Effector CD4-positive, alpha-beta T cell (primary cell): Measurements from ENCODE around the gene TMEM108.

Source experiments
- DNase-seq: peaks from one replicate; pipeline ENCODE4 v3.0.0-alpha.2; 2020

TMEM108 gene

DNA sequence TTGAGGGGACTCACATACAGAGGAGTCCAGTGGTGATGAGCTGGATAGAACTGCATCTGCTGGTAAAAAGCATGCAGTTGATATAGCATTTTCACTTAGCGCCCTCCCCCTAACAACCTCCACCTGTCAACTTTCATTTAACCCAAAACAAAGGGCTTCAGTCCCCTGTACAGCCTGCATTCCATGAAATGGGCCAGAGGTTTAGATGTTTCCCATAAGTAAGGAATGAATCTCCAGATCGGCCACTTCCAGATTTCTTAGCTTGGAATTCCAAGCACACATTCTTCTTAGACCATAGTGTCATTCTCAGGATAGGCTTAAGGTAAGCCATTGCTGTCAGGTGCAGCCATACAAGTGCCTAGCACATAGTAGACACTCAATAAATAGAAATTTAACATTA is 328.7 kb downstream of the TMEM108 start:
- no peak for DNase-seq

DNA sequence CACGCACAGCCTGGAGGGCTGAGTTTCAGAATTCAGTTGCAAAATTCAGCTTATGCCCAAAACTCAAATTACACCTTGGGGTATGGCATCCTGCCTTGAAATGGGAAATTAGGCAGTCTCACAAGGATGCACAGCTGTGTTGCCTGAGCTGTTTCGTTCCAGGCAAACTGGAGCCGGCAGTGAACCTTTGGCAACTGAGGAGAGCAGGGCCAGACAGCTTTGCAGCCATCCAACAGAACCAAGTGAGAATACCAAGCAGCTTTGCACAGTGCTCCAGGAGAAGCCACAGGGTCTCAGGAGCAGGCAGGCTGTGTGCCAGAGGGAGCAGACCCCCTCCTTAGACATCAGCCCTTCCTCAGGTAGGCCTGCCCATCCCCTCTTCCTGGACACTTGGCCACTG is 329.2 kb downstream of the TMEM108 start:
- no peak for DNase-seq

DNA sequence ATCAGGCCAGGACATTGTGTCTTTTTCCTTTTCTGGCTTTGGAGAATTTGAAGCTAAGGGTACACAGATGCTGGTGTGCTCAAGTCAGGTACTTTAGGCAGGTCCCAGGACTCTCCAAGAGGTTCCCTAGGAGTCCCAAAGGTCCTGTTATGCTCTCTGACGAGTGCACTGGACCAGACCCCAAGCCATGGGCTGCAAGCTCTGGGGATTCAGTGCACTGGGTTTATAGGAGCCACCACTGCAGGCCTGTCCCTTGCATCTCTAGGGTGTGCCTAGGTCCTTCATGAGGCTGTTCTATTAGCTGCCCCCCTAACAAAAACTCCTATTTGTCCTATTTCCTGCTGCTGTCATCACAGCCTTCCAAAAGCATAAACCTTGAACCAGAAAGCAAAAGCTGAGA is 329.8 kb downstream of the TMEM108 start:
- no peak for DNase-seq

DNA sequence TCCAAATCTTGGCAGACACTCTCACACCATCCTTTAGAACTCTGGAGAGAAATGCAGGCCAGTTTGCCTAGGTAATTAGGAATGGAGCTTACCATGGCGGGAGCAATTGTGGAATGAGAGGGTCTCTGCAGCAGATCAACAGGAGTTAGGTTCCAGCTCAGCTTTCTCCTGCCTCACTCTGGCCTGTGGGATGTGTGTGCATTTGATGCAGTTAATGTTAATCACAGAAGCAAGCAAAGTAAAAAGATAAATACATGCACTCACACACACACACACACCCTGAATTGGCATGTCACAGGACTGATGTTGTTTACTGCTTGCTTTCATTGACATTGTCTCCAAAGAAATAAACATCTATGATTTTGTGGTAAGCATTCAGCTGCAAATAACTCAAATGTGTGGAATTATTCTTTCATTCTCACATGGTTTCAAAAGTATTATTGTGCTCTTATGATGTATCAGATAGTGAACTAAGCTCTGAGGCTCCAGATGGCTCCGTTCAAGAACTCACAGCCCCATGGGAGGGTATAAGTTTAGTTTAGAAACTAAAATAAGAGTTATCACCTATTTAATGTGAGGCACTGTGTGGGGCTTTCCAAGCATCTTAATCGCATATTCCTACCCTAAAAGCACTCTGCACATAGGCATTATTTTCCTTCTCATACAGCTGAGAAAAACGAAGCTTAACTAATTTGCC is 330.3 kb downstream of the TMEM108 start:
- no peak for DNase-seq

DNA sequence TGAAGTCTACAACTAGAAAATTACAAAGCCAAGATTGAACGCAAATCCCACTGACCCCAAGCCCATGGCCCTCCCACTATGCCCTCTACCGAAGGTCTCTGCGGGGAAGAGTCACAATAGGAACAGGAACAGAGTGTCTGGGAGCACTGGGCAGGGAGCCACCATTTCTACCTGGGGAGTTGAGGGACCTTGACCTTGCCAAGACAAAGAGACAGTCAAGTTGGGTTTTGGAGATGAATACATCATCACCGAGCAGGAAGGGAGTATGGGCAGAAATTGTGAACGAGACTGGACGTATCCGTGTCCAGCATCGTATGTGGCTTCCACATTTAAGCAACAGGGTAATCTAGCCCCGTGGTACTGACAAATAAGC is 330.9 kb downstream of the TMEM108 start:
- DNase-seq = no peak

DNA sequence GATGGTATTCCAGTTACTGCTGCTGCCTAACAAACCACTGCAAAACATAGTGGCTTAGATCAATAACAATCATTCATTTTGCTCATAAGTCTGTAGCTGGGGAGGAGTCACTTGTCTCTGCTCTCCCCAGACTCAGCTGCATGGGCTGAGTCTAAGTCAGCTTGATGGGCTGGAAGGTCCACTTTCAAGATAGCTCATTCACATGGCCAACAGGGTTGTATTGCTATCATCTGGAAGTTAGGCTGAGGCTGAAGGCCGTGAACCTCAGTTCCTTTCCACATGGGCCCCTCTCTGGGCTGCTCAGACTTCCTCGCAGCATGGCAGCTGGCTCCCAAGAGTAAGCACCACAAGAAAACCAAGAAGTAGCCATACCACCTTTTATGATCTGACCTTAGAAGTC is 333.0 kb downstream of the TMEM108 start:
- no peak for DNase-seq

DNA sequence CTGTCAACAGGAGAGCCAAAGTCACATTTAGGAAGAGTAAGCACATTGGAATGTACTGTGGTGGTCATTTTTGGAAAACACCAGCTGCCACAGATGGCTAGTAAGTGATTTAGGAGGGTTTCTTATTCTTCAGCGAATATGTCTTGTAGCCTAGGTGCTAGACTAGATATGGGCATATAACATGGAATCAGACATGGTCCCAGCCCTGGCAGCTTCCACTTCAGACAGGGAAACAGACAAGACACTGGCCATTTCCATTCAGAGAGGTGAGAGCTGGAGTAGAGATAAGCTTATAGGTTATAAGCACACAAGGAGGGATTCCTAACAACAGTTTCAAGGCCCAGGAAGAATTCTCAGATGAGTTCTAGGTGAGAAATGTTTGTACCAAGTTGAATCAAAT is 333.5 kb downstream of the TMEM108 start:
- no peak for DNase-seq

DNA sequence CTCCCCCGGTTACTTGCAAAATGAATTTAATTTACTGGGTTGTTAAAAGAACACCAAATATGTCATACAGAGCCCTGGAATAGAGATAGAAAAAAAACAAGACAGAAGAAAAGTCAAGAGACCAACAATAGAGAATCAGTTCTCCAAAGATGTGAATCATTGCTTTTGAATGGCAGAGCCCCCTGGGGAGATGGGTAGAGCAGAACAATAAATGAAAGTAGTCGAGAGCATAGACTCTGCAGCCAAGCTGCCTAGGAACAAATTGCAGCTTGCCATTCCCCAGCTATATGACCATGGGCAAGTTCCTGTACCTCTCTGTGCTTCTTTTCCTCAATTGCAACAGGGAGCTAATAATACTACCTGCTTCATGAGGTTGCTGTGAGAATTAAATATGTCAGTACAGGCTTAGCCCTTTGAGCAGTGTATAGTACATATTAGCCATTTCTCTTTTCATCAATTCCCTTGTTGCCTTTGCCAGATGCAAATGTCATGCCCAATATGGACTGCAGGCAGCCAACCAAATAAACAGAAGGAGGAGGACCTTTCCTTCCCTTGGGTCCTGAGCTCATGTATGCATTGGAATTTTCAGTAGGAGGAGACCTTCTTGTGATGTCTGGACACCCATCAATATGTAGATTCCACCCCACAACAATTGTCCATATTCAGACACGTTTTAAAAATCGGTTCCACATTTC is 336.7 kb downstream of the TMEM108 start:
- no peak for DNase-seq

DNA sequence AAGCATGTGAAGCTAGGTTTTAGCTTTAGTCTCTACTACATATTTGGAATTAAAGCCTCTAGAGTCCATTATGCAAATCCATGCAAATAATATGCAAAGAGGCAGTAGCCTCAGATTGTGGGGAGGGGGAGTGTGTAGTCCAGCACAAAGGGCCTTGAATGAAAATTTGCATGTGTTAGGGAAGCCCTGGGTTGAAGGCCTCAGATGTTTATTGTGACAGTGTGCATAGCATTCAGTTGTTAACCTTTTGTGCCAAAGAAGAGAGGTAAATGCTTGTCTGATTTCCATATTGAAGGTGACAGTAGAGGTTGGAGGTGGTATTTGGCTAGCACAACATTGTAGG is 337.2 kb downstream of the TMEM108 start:
- DNase-seq = no peak

DNA sequence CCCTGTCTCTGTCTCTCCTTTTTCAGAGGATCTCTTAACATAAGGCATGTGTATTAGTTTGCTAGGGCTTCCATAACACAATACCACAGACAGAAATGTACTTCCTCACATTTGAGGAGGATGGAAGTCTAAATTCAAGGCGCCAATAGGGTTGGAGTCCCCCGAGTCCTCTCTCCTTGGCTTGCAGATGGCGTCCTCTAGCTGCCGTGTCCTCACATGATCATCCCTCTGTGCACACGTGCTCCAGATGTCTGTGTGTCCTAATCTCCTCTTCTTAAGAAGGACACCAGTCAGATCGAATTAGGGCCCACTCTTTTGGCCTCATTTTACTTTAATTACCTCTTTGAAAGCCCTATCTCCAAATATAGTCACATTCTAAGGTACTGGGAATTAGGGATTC is 338.6 kb downstream of the TMEM108 start:
- DNase-seq = no peak

DNA sequence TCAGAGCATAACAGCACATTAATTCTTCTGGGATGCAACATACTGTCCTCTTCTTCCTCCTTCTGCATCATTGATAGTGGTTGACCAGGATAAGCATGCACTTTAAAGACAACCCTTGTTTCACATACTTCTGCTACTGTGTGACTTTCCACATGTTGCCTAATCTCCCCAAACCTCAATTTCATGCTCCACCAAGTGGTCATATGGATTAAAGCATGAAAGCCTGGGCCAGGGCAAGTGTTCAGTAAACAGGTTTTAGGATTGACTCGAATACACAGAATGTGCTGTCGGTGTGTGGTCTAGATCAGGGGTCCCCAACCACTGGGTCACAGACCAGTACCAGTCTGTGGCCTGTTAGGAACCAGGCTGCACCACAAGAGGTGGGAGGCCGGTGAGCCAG is 339.2 kb downstream of the TMEM108 start:
- DNase-seq = no peak

DNA sequence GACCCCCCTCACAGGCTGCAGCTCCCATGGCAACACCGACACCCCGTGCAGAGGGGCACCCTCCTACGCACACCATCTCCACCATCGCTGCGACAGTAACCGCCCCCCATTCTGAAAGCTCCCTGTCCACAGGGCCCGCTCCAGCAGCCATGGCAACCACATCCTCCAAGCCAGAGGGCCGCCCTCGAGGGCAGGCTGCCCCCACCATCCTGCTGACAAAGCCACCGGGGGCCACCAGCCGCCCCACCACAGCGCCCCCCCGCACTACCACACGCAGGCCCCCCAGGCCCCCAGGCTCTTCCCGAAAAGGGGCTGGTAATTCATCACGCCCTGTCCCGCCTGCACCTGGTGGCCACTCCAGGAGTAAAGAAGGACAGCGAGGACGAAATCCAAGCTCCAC is 341.7 kb downstream of the TMEM108 start:
- no peak for DNase-seq

DNA sequence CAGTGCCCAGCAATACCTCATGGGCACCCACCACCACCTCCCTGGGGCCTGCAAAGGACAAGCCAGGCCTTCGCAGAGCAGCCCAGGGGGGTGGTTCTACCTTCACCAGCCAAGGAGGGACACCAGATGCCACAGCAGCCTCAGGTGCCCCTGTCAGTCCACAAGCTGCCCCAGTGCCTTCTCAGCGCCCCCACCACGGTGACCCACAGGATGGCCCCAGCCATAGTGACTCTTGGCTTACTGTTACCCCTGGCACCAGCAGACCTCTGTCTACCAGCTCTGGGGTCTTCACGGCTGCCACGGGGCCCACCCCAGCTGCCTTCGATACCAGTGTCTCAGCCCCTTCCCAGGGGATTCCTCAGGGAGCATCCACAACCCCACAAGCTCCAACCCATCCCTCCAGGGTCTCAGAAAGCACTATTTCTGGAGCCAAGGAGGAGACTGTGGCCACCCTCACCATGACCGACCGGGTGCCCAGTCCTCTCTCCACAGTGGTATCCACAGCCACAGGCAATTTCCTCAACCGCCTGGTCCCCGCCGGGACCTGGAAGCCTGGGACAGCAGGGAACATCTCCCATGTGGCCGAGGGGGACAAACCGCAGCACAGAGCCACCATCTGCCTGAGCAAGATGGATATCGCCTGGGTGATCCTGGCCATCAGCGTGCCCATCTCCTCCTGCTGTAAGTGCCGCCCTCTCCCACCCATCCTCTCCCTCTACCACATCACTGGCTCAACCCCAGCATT is 342.5 kb downstream of the TMEM108 start:
- no peak for DNase-seq

DNA sequence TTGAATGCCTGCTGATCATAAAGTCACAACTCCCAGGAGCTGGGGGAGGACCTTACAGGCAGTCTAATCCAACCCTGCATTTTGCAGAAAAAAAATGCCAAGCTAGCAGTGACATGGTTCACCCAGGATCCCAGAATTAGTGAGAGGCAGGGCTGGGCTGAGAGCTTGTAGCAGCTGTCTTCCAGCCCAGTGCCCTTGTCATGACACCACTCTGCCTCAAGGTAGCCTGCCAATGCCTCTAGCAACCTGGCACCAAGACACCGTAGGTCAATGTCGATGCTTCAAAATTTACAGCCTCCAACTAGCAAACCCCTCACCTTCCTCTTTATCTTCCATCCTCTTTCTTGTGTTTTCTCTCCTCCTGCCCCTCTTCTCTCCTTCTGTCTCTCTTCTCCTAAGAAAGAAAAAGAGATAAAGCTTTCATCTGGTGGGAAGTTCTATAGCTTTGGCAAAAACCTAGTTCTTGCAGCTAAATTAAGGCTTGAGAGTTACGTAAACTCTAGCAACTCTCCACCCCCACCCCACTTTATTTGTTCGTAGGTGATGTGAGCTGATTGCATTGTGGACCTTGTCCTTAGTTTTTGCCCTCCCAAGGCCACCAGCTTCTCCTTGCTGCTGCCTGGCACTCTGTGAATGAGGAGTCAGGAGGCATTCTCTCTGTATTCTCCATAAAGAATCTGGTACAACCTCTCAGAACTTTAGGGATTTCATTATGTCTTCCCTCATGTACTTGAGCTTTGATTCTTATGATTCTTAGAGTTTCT is 343.3 kb downstream of the TMEM108 start:
- DNase-seq = no peak

DNA sequence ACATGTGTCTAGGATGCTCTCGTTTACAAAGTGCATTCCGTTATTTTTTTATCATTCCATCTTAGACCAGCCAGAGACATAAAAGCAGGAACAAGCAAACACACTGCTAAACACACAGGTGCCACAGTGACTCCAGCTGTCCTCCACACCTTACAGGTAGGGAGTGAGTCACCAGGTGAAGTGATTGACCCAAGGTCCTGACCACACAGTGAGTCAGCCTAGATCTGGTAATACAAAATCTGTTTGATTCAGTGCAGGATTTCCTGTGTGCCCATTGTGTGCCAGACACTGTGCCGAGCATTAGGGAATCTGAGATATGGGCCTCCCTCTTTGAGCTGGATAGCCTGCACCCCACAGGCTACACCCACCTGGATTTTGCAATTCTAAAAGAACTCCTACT is 345.0 kb downstream of the TMEM108 start:
- DNase-seq = no peak

DNA sequence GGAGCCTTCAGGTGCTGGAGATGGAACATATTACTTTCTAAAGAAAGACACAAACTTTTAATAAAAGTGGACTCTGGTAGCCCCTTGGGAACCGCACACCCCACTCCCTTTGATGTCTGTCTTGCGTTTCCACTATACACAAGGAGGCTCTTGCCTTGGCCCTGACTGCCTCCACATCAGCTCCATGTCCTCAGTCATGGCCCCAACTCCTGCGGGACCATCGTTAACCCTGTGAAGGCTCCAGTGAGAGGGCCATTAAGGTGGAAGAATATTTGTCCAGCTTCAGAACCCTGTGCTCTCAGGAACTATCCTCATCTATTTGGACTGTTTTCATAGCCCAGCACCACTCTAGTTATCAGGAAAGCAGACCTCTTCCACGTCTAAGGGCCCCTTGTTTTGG is 345.6 kb downstream of the TMEM108 start:
- no peak for DNase-seq

DNA sequence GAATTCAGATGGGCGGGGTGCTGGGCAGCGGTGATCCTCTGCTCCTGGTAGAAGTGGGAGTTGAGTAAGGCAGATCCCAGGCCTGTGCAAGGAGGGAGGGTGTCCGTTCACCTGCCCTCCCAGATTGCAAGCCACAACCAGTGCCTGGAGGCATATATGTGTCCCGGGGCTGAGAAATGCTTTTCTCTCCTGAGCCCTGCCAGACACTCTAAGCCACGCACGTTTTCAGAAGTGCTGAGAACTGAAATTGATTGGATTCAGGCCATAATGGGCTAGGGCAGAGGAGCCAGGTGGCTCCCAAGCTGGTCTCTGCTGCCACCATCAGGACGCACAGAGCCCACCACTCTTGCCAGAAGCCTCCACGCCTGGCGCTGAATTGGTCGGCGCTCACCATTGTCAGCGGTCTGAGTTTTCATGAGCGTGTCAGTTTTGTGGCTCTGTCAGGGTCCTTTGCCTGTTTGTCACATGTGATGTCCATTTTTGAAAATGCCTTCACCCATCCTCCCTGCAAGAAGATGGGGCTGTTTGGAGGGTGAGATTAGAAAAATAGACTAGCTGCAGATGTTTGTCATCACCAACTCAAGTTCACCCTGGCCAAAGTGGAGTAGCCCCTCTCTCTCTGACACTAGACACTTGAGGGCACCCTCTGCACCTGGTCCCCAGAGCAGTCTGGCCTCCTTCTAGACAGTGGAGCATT is 346.3 kb downstream of the TMEM108 start:
- no peak for DNase-seq

DNA sequence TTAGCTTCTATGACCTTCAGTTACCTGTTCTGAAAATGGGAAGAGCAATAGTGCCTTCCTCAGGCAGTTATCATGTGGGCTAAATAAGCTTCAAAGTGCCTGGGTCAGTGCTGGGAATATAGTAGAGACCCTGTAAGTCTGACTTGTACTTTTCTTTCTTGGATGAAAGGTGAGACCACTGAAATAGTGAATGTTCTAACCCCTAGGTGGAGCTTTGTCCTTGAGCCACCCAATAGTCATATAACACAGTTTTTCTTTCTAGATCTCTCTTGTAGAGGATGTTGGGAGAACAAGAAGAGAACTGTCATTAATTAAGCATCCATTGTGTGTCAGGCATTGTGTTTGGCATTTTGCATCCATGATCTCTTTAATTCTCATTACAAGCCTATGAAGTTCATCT is 348.7 kb downstream of the TMEM108 start:
- no peak for DNase-seq

DNA sequence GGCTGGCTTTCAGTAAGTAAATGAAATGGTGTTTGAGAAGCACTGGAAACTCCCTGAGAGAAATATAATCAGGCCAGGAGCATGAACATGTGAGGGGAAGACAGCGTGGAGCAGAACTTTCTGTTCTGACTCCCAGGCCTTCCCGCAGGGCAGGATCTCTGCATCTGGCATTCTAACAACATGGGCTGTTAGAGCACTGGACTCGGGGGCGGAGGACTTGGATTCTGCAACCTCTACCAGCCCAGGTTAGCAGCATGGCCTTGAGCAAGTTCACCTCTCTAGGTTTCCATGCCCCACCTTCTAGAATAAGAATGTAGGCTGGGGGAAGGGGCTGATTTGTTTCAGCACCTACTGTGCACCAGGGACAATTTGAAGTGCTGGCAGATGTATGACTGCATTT is 349.1 kb downstream of the TMEM108 start:
- no peak for DNase-seq

DNA sequence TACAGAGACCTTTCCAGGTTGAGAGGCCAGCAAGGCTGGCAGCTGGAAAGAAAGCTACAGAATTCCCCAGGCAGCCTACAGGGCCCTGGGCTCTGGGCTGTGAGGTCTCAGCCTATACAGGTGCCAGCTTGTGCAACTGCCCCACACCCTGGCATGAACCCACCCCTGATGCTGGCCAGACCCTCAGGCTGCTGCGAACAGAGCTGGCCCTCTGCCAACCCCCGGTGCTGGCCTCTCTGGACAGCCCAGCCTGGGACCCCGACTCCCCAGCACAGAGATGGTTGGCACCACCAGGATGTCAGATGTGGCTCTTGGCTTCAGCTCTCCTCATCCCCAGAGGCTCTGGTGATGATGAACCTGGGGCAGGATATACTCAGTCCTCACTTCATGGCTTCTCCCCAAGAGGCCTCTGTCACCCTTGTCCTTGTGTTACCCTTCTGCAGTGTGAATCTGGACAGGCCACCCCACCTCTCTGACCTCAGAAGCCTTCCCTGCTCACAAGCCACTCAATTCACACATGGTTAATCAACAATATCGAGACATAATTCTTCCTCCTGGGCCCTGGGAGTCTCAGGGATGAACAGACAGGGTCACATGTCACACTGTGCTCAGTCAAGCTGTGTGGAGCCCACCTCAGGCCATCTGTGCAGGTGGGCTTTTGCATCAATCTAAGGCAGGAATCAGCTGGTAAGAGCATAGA is 350.7 kb downstream of the TMEM108 start:
- no peak for DNase-seq

DNA sequence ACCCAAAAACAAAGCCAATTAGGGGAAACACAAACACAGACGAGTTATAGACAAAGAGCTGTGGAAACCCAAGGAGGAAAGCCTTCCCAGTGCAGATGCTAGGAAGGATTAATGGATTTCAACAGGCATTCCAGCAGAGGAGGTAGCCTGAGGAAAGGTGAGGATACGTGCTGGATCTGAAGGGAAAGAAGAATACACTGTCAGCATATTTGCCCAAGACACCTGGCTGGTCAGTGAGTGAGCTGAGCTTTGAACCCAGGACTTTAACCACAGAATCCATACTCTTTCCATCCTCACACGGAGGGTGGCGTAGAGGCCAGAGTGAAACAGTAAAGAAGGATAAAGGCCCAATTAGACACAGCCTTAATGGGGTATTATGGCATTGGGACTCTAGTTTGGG is 352.5 kb downstream of the TMEM108 start:
- no peak for DNase-seq

DNA sequence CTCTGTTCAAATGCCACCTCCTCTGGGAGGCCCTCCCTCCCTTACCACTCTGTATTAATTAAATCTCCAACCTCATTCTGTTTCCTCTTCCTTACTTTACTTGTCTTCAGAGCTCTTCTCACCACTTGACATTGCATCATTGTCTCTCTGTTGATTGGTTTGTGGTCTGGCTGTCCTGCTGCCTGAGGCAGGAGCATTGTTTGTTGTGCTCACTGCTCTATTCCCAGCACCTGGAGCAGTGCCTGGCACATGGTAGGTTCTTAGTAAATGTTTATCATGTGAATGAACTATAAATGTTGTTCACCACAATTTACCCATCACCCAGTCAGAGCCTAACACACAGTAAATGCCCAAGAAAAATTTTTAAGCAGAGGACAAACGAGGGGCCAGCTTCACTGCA is 355.0 kb downstream of the TMEM108 start:
- no peak for DNase-seq
